ENCODE data around the gene TMTC2.
A peak's percentile ranks its signal among the peaks of the same experiment; 100 is the strongest.

The TMTC2 gene

GRCh38 chr12:82688596-82688995 is 1.9 kb downstream of the TMTC2 start:
- Histone ChIP-seq H3K4me3 (ENCODE audit: severe bottlenecking) (peak overlapping the region; percentile 74), H3K27ac (ENCODE audit: poor library complexity, severe bottlenecking) (no peak overlapping the region), H3K4me1 (ENCODE audit: insufficient read depth, poor library complexity, severe bottlenecking) (no peaks in the 10 kb centered on the region), H3K36me3 (ENCODE audit: low read depth) (no peaks in the 10 kb centered on the region), H3K27me3 (ENCODE audit: insufficient read depth, poor library complexity, severe bottlenecking) (no peaks in the 10 kb centered on the region), H3K9me3 (ENCODE audit: severe bottlenecking) (no peaks in the 10 kb centered on the region)
- no peak for TF ChIP-seq CTCF (IDR thresholded peaks at IDR 0.05; ENCODE audit: poor library complexity, severe bottlenecking)
- ATAC-seq (ENCODE audit: low read depth), result no peak
- no peak for DNase-seq (ENCODE audit: low spot score)

GRCh38 chr12:82690006-82690405 is 3.3 kb downstream of the TMTC2 start:
- Histone ChIP-seq H3K4me3 (ENCODE audit: severe bottlenecking) (no peak overlapping the region), H3K36me3 (ENCODE audit: low read depth) (no peaks in the 10 kb centered on the region), H3K27me3 (ENCODE audit: insufficient read depth, poor library complexity, severe bottlenecking) (no peaks in the 10 kb centered on the region), H3K4me1 (ENCODE audit: insufficient read depth, poor library complexity, severe bottlenecking) (peaks cover 11% of the 10 kb centered on the region), H3K27ac (ENCODE audit: poor library complexity, severe bottlenecking) (no peak overlapping the region), H3K9me3 (ENCODE audit: severe bottlenecking) (no peaks in the 10 kb centered on the region)
- ATAC-seq (ENCODE audit: low read depth) (no peak), DNase-seq (ENCODE audit: low spot score) (no peak)
- no peak for TF ChIP-seq CTCF (IDR thresholded peaks at IDR 0.05; ENCODE audit: poor library complexity, severe bottlenecking)

- DNase-seq (ENCODE audit: low spot score) (no peak), ATAC-seq (ENCODE audit: low read depth) (no peak)
- Histone ChIP-seq H3K36me3 (ENCODE audit: low read depth) (no peaks in the 10 kb centered on the region), H3K27ac (ENCODE audit: poor library complexity, severe bottlenecking) (no peak overlapping the region), H3K27me3 (ENCODE audit: insufficient read depth, poor library complexity, severe bottlenecking) (no peaks in the 10 kb centered on the region), H3K4me1 (ENCODE audit: insufficient read depth, poor library complexity, severe bottlenecking) (peaks cover 14% of the 10 kb centered on the region), H3K9me3 (ENCODE audit: severe bottlenecking) (no peaks in the 10 kb centered on the region), H3K4me3 (ENCODE audit: severe bottlenecking) (no peak overlapping the region)
- TF ChIP-seq CTCF (IDR thresholded peaks at IDR 0.05; ENCODE audit: poor library complexity, severe bottlenecking), result no peak
Observed at GRCh38 chr12:82691513-82691912, 4.8 kb downstream of the TMTC2 start.

GRCh38 chr12:82694276-82694675 is 7.6 kb downstream of the TMTC2 start:
- TF ChIP-seq CTCF (IDR thresholded peaks at IDR 0.05; ENCODE audit: poor library complexity, severe bottlenecking), result no peak
- no peaks in the 10 kb centered on the region for H3K9me3 ChIP-seq (ENCODE audit: severe bottlenecking)
- peaks cover 14% of the 10 kb centered on the region for H3K4me1 ChIP-seq (ENCODE audit: insufficient read depth, poor library complexity, severe bottlenecking)
- DNase-seq (ENCODE audit: low spot score) (no peak), ATAC-seq (ENCODE audit: low read depth) (0 out of 3 replicates have a peak, but pooled peaks have one; percentile 13)
- H3K4me3 ChIP-seq (ENCODE audit: severe bottlenecking), result no peak overlapping the region
- no peaks in the 10 kb centered on the region for H3K36me3 ChIP-seq (ENCODE audit: low read depth)
- H3K27ac ChIP-seq (ENCODE audit: poor library complexity, severe bottlenecking), result peak overlapping the region; percentile 42
- no peaks in the 10 kb centered on the region for H3K27me3 ChIP-seq (ENCODE audit: insufficient read depth, poor library complexity, severe bottlenecking)

- H3K27me3 ChIP-seq (ENCODE audit: insufficient read depth, poor library complexity, severe bottlenecking), result no peaks in the 10 kb centered on the region
- H3K36me3 ChIP-seq (ENCODE audit: low read depth), result no peaks in the 10 kb centered on the region
- no peak for TF ChIP-seq CTCF (IDR thresholded peaks at IDR 0.05; ENCODE audit: poor library complexity, severe bottlenecking)
- peak overlapping the region; percentile 42 for H3K27ac ChIP-seq (ENCODE audit: poor library complexity, severe bottlenecking)
- DNase-seq (ENCODE audit: low spot score), result no peak
- ATAC-seq (ENCODE audit: low read depth), result peak; percentile 90
- peaks cover 14% of the 10 kb centered on the region for H3K4me1 ChIP-seq (ENCODE audit: insufficient read depth, poor library complexity, severe bottlenecking)
- H3K4me3 ChIP-seq (ENCODE audit: severe bottlenecking), result no peak overlapping the region
- no peaks in the 10 kb centered on the region for H3K9me3 ChIP-seq (ENCODE audit: severe bottlenecking)
Observed at GRCh38 chr12:82694970-82695369, 8.3 kb downstream of the TMTC2 start.
